ENCODE data around the gene PRSS50. TPM values are rescaled to one million over a fixed set of nuclear protein-coding genes. Genes with fewer than 3 reads are reported as not detected.

PRSS50 gene
- total RNA-seq, 1 experiment from 2014 or later: 0.07 TPM

- DNase-seq: no peak
- Histone ChIP-seq H3K4me3 (ENCODE audit: insufficient read depth, low read depth, low read length) (no peak overlapping the region), H3K27me3 (ENCODE audit: control insufficient read depth, insufficient read depth, low read length) (no peaks in the 10 kb centered on the region), H3K36me3 (replicated peaks; ENCODE audit: control insufficient read depth, insufficient read depth, low read length) (no peaks in the 10 kb centered on the region)
Observed at GRCh38 chr3:46736006-46736872, 18.6 kb upstream of the PRSS50 start.

GRCh38 chr3:46734773-46735172 is 17.1 kb upstream of the PRSS50 start:
- H3K36me3 ChIP-seq (replicated peaks; ENCODE audit: control insufficient read depth, insufficient read depth, low read length): no peaks in the 10 kb centered on the region
- H3K4me3 ChIP-seq (ENCODE audit: insufficient read depth, low read depth, low read length): no peak overlapping the region
- H3K27me3 ChIP-seq (ENCODE audit: control insufficient read depth, insufficient read depth, low read length): no peaks in the 10 kb centered on the region
- no peak for DNase-seq

GRCh38 chr3:46733026-46733800 is 15.5 kb upstream of the PRSS50 start:
- Histone ChIP-seq H3K36me3 (replicated peaks; ENCODE audit: control insufficient read depth, insufficient read depth, low read length) (no peaks in the 10 kb centered on the region), H3K4me3 (ENCODE audit: insufficient read depth, low read depth, low read length) (no peak overlapping the region), H3K27me3 (ENCODE audit: control insufficient read depth, insufficient read depth, low read length) (no peaks in the 10 kb centered on the region)
- no peak for DNase-seq

GRCh38 chr3:46731795-46732194 is 14.1 kb upstream of the PRSS50 start:
- H3K36me3 ChIP-seq (replicated peaks; ENCODE audit: control insufficient read depth, insufficient read depth, low read length): no peaks in the 10 kb centered on the region

GRCh38 chr3:46730819-46731218 is 13.2 kb upstream of the PRSS50 start:
- H3K36me3 ChIP-seq (replicated peaks; ENCODE audit: control insufficient read depth, insufficient read depth, low read length): no peaks in the 10 kb centered on the region
- H3K27me3 ChIP-seq (ENCODE audit: control insufficient read depth, insufficient read depth, low read length): no peaks in the 10 kb centered on the region
- no peak for DNase-seq
- H3K4me3 ChIP-seq (ENCODE audit: insufficient read depth, low read depth, low read length): no peak overlapping the region

More at GRCh38 chr3:46731795-46732194, 14.1 kb upstream of the PRSS50 start:
- DNase-seq: no peak
- Histone ChIP-seq H3K4me3 (ENCODE audit: insufficient read depth, low read depth, low read length) (no peak overlapping the region), H3K27me3 (ENCODE audit: control insufficient read depth, insufficient read depth, low read length) (no peaks in the 10 kb centered on the region)

- no peak overlapping the region for H3K4me3 ChIP-seq (ENCODE audit: insufficient read depth, low read depth, low read length)
- peak; percentile 54 for DNase-seq
- H3K36me3 ChIP-seq (replicated peaks; ENCODE audit: control insufficient read depth, insufficient read depth, low read length): no peaks in the 10 kb centered on the region
- no peaks in the 10 kb centered on the region for H3K27me3 ChIP-seq (ENCODE audit: control insufficient read depth, insufficient read depth, low read length)
Observed at GRCh38 chr3:46729038-46729437, 11.4 kb upstream of the PRSS50 start.

- DNase-seq: no peak
- H3K36me3 ChIP-seq (replicated peaks; ENCODE audit: control insufficient read depth, insufficient read depth, low read length): no peaks in the 10 kb centered on the region
- no peak overlapping the region for H3K4me3 ChIP-seq (ENCODE audit: insufficient read depth, low read depth, low read length)
- no peaks in the 10 kb centered on the region for H3K27me3 ChIP-seq (ENCODE audit: control insufficient read depth, insufficient read depth, low read length)
Observed at GRCh38 chr3:46725621-46726314, 8.1 kb upstream of the PRSS50 start.

GRCh38 chr3:46724424-46724823 is 6.8 kb upstream of the PRSS50 start:
- no peak for DNase-seq
- no peak overlapping the region for H3K4me3 ChIP-seq (ENCODE audit: insufficient read depth, low read depth, low read length)
- H3K36me3 ChIP-seq (replicated peaks; ENCODE audit: control insufficient read depth, insufficient read depth, low read length): no peaks in the 10 kb centered on the region
- no peaks in the 10 kb centered on the region for H3K27me3 ChIP-seq (ENCODE audit: control insufficient read depth, insufficient read depth, low read length)

GRCh38 chr3:46722443-46722842 is 4.8 kb upstream of the PRSS50 start:
- H3K4me3 ChIP-seq (ENCODE audit: insufficient read depth, low read depth, low read length): no peak overlapping the region
- no peaks in the 10 kb centered on the region for H3K27me3 ChIP-seq (ENCODE audit: control insufficient read depth, insufficient read depth, low read length)
- H3K36me3 ChIP-seq (replicated peaks; ENCODE audit: control insufficient read depth, insufficient read depth, low read length): no peaks in the 10 kb centered on the region
- DNase-seq: no peak

GRCh38 chr3:46721009-46721408 is 3.3 kb upstream of the PRSS50 start:
- Histone ChIP-seq H3K27me3 (ENCODE audit: control insufficient read depth, insufficient read depth, low read length) (no peaks in the 10 kb centered on the region), H3K36me3 (replicated peaks; ENCODE audit: control insufficient read depth, insufficient read depth, low read length) (no peaks in the 10 kb centered on the region), H3K4me3 (ENCODE audit: insufficient read depth, low read depth, low read length) (no peak overlapping the region)
- DNase-seq: no peak

- no peaks in the 10 kb centered on the region for H3K27me3 ChIP-seq (ENCODE audit: control insufficient read depth, insufficient read depth, low read length)
- H3K4me3 ChIP-seq (ENCODE audit: insufficient read depth, low read depth, low read length): no peak overlapping the region
- H3K36me3 ChIP-seq (replicated peaks; ENCODE audit: control insufficient read depth, insufficient read depth, low read length): no peaks in the 10 kb centered on the region
- no peak for DNase-seq
Observed at GRCh38 chr3:46719735-46720271, 2.1 kb upstream of the PRSS50 start.

GRCh38 chr3:46719044-46719565 is 1.4 kb upstream of the PRSS50 start:
- DNase-seq: no peak
- Histone ChIP-seq H3K27me3 (ENCODE audit: control insufficient read depth, insufficient read depth, low read length) (no peaks in the 10 kb centered on the region), H3K36me3 (replicated peaks; ENCODE audit: control insufficient read depth, insufficient read depth, low read length) (no peaks in the 10 kb centered on the region), H3K4me3 (ENCODE audit: insufficient read depth, low read depth, low read length) (no peak overlapping the region)

- no peak overlapping the region for H3K4me3 ChIP-seq (ENCODE audit: insufficient read depth, low read depth, low read length)
- H3K36me3 ChIP-seq (replicated peaks; ENCODE audit: control insufficient read depth, insufficient read depth, low read length): no peaks in the 10 kb centered on the region
- no peaks in the 10 kb centered on the region for H3K27me3 ChIP-seq (ENCODE audit: control insufficient read depth, insufficient read depth, low read length)
- peak; percentile 58 for DNase-seq
Observed at GRCh38 chr3:46716461-46717441, 918 bp downstream of the PRSS50 start.
